ENCODE results near the gene TTL. TPM values are rescaled to one million over a fixed set of nuclear protein-coding genes. Genes with fewer than 3 reads are reported as not detected.

TTL gene
- total and polyA plus RNA-seq, 10 donors: 8.1 to 29.8 (median 23.8) TPM

- DNase-seq: peak; percentile 97
- H3K9me3 ChIP-seq: no peaks in the 10 kb centered on the region
- no peaks in the 10 kb centered on the region for H3K27me3 ChIP-seq (replicated peaks in 1 of 7)
- H3K4me1 ChIP-seq: peaks cover 9 to 54% (median 31%) of the 10 kb centered on the region in 6 donors
- 1 to 2% (median 1%) methylated on average over 50 to 54 of the region's 54 CpGs for WGBS, 5 donors
- peaks cover 0 to 33% (median 9%) of the 10 kb centered on the region in 6 donors for H3K36me3 ChIP-seq
- TF ChIP-seq CTCF (IDR thresholded peaks at IDR 0.05 in 8 of 11, conservative IDR thresholded peaks at IDR 0.05 in 3 of 11) (peak in 6 of 11 experiments; percentile 29 to 55 (median 39)), POLR2A (IDR thresholded peaks at IDR 0.05) (peak in 1 of 3 donors; percentile 14), POLR2AphosphoS5 (IDR thresholded peaks at IDR 0.05) (peak; percentile 90 to 92 (median 91))
- peak within 1 kb of the TSS; percentile 90 to 97 (median 96) for H3K27ac ChIP-seq
- intact Hi-C loops (cut with DNase I; ENCODE audit: low total_unique reads): loop anchor here (10.0 kb wide), 1 partner anchor 100 kb away; the partner anchor contains the start of gene TTL
- peak within 1 kb of the TSS; percentile 38 to 85 (median 56) for H3K4me3 ChIP-seq
Measured at GRCh38 chr2:112584134-112584890, 102.4 kb downstream of the TTL start, which contains the start of gene CHCHD5. Gene CHCHD5 (plus strand): TSS chr2:112584609. CDS start chr2:112584648, 39 bp downstream.

GRCh38 chr2:112584891-112585250 is 102.9 kb downstream of the TTL start:
- intact Hi-C loops (cut with DNase I; ENCODE audit: low total_unique reads): loop anchor here (10.0 kb wide), 1 partner anchor 100 kb away; the partner anchor contains the start of gene TTL
- DNase-seq: no peak
- TF ChIP-seq POLR2A (IDR thresholded peaks at IDR 0.05): no peak
- no peak for TF ChIP-seq CTCF (IDR thresholded peaks at IDR 0.05 in 8 of 11, conservative IDR thresholded peaks at IDR 0.05 in 3 of 11)

GRCh38 chr2:112585400-112585799 is 103.4 kb downstream of the TTL start:
- Histone ChIP-seq H3K4me3 (peak overlapping the region in 5 of 8 donors; percentile 55 to 85 (median 59)), H3K27me3 (replicated peaks in 1 of 7) (no peaks in the 10 kb centered on the region), H3K36me3 (peaks cover 0 to 44% (median 9%) of the 10 kb centered on the region in 6 donors), H3K9me3 (no peaks in the 10 kb centered on the region), H3K4me1 (peaks cover 9 to 54% (median 31%) of the 10 kb centered on the region in 6 donors), H3K27ac (peak overlapping the region; percentile 90 to 97 (median 96))
- no peak for DNase-seq
- WGBS, 5 donors: 97 to 98% (median 97%) methylated on average over 3 of the region's 3 CpGs
- TF ChIP-seq POLR2A (IDR thresholded peaks at IDR 0.05): no peak
- intact Hi-C loops (cut with DNase I; ENCODE audit: low total_unique reads): loop anchor here (10.0 kb wide), 1 partner anchor 101 kb away; the partner anchor contains the start of gene TTL

More at GRCh38 chr2:112584891-112585250, 102.9 kb downstream of the TTL start:
- H3K4me1 ChIP-seq: peaks cover 9 to 54% (median 31%) of the 10 kb centered on the region in 6 donors
- peaks cover 0 to 39% (median 9%) of the 10 kb centered on the region in 6 donors for H3K36me3 ChIP-seq
- no peaks in the 10 kb centered on the region for H3K27me3 ChIP-seq (replicated peaks in 1 of 7)
- peak overlapping the region; percentile 90 to 97 (median 96) for H3K27ac ChIP-seq
- H3K9me3 ChIP-seq: no peaks in the 10 kb centered on the region
- peak overlapping the region; percentile 38 to 85 (median 56) for H3K4me3 ChIP-seq
- 61 to 64% (median 64%) methylated on average over 3 of the region's 3 CpGs for WGBS, 5 donors

- peak overlapping the region in 1 of 8 donors; percentile 85 for H3K4me3 ChIP-seq
- H3K27ac ChIP-seq: peak overlapping the region in 1 of 8 donors; percentile 96
- no peaks in the 10 kb centered on the region for H3K27me3 ChIP-seq (replicated peaks in 1 of 7)
- peak; percentile 81 for DNase-seq
- 95 to 98% (median 96%) methylated on average over 16 to 18 of the region's 18 CpGs for WGBS, 5 donors
- peaks cover 0 to 50% (median 9%) of the 10 kb centered on the region in 6 donors for H3K36me3 ChIP-seq
- TF ChIP-seq CTCF (IDR thresholded peaks at IDR 0.05 in 8 of 11, conservative IDR thresholded peaks at IDR 0.05 in 3 of 11): no peak
- no peak for TF ChIP-seq POLR2A (IDR thresholded peaks at IDR 0.05)
- no peak for TF ChIP-seq POLR2AphosphoS5 (IDR thresholded peaks at IDR 0.05)
- H3K4me1 ChIP-seq: peaks cover 9 to 54% (median 31%) of the 10 kb centered on the region in 6 donors
- H3K9me3 ChIP-seq: no peaks in the 10 kb centered on the region
- intact Hi-C loops (cut with DNase I; ENCODE audit: low total_unique reads): loop anchor here (10.0 kb wide), 1 partner anchor 101 kb away; the partner anchor contains the start of gene TTL
Measured at GRCh38 chr2:112585873-112586464, 104.0 kb downstream of the TTL start.

Data from spleen (tissue), 11 donors.